ENCODE data around the gene RAC3. TPM values are rescaled to one million over a fixed set of nuclear protein-coding genes. Genes with fewer than 3 reads are reported as not detected.

The RAC3 gene
- total and polyA plus RNA-seq, 10 donors = 0.60 to 3.4 (median 1.1) TPM; not detected in 2

- intact Hi-C loops (cut with DNase I; ENCODE audit: low total_unique reads) = no loop called here
- no peaks in the 10 kb centered on the region for H3K27me3 ChIP-seq (replicated peaks in 1 of 7)
- DNase-seq = no peak
- H3K36me3 ChIP-seq = peaks cover 0 to 91% (median 79%) of the 10 kb centered on the region in 6 donors
- no peaks in the 10 kb centered on the region for H3K9me3 ChIP-seq
- H3K4me1 ChIP-seq = peaks cover 0 to 13% (median 4%) of the 10 kb centered on the region in 6 donors
- no peak overlapping the region for H3K4me3 ChIP-seq
- 87 to 98% (median 94%) methylated on average over 3 to 20 of the region's 20 CpGs for WGBS, 5 donors
- H3K27ac ChIP-seq = no peak overlapping the region
- no peak for TF ChIP-seq POLR2A (IDR thresholded peaks at IDR 0.05)
- no peak for TF ChIP-seq POLR2AphosphoS5 (IDR thresholded peaks at IDR 0.05)
- TF ChIP-seq CTCF (IDR thresholded peaks at IDR 0.05 in 8 of 11, conservative IDR thresholded peaks at IDR 0.05 in 3 of 11) = no peak
These were observed 50.1 kb downstream of the RAC3 start for GRCh38 chr17:82081546-82081945.

- intact Hi-C loops (cut with DNase I; ENCODE audit: low total_unique reads) = no loop called here
- peaks cover 0 to 13% (median 4%) of the 10 kb centered on the region in 6 donors for H3K4me1 ChIP-seq
- TF ChIP-seq POLR2AphosphoS5 (IDR thresholded peaks at IDR 0.05) = no peak
- TF ChIP-seq POLR2A (IDR thresholded peaks at IDR 0.05) = no peak
- no peak for TF ChIP-seq CTCF (IDR thresholded peaks at IDR 0.05 in 8 of 11, conservative IDR thresholded peaks at IDR 0.05 in 3 of 11)
- no peak overlapping the region for H3K4me3 ChIP-seq
- no peak overlapping the region for H3K27ac ChIP-seq
- peaks cover 0 to 95% (median 83%) of the 10 kb centered on the region in 6 donors for H3K36me3 ChIP-seq
- WGBS, 5 donors = 91 to 96% (median 93%) methylated on average over 6 to 22 of the region's 22 CpGs
- no peaks in the 10 kb centered on the region for H3K9me3 ChIP-seq
- no peaks in the 10 kb centered on the region for H3K27me3 ChIP-seq (replicated peaks in 1 of 7)
- no peak for DNase-seq
These were observed 50.5 kb downstream of the RAC3 start for GRCh38 chr17:82081966-82082365.

GRCh38 chr17:82082456-82082855, 51.0 kb downstream of the RAC3 start:
- Histone ChIP-seq H3K36me3 (peaks cover 0 to 100% (median 88%) of the 10 kb centered on the region in 6 donors), H3K4me1 (peaks cover 0 to 13% (median 4%) of the 10 kb centered on the region in 6 donors), H3K27ac (no peak overlapping the region), H3K4me3 (no peak overlapping the region), H3K27me3 (replicated peaks in 1 of 7) (no peaks in the 10 kb centered on the region), H3K9me3 (no peaks in the 10 kb centered on the region)
- TF ChIP-seq POLR2A (IDR thresholded peaks at IDR 0.05) = no peak
- no peak for TF ChIP-seq POLR2AphosphoS5 (IDR thresholded peaks at IDR 0.05)
- TF ChIP-seq CTCF (IDR thresholded peaks at IDR 0.05 in 8 of 11, conservative IDR thresholded peaks at IDR 0.05 in 3 of 11) = no peak
- intact Hi-C loops (cut with DNase I; ENCODE audit: low total_unique reads) = no loop called here
- WGBS, 5 donors = 86 to 94% (median 91%) methylated on average over 7 to 19 of the region's 19 CpGs
- DNase-seq = no peak

GRCh38 chr17:82083009-82083408, 51.5 kb downstream of the RAC3 start:
- Histone ChIP-seq H3K27ac (no peak overlapping the region), H3K4me1 (peaks cover 0 to 13% (median 4%) of the 10 kb centered on the region in 6 donors), H3K36me3 (peaks cover 0 to 100% (median 93%) of the 10 kb centered on the region in 6 donors), H3K9me3 (no peaks in the 10 kb centered on the region), H3K27me3 (replicated peaks in 1 of 7) (no peaks in the 10 kb centered on the region), H3K4me3 (no peak overlapping the region)
- 90 to 96% (median 94%) methylated on average over 11 to 24 of the region's 24 CpGs for WGBS, 5 donors
- intact Hi-C loops (cut with DNase I; ENCODE audit: low total_unique reads) = no loop called here
- no peak for DNase-seq
- TF ChIP-seq POLR2AphosphoS5 (IDR thresholded peaks at IDR 0.05) (no peak), CTCF (IDR thresholded peaks at IDR 0.05 in 8 of 11, conservative IDR thresholded peaks at IDR 0.05 in 3 of 11) (no peak)

Other genes with a start within 250 kb of the RAC3 start
- under 1 TPM in 1 of 7 donors, not detected in 6; 0.37 TPM for gene GCGR, start 227.5 kb upstream of the RAC3 start, total RNA-seq
- under 1 TPM; 0.06 to 0.15 (median 0.13) TPM for gene GCGR, start 227.5 kb upstream of the RAC3 start, polyA plus RNA-seq
- 10 to 100 TPM; 47.5 to 71.3 (median 52.6) TPM for gene MCRIP1, start 198.4 kb upstream of the RAC3 start, total RNA-seq
- gene MCRIP1, start 198.4 kb upstream of the RAC3 start, polyA plus RNA-seq = 100 to 1,000 TPM in 2 of 3 donors, 10 to 100 TPM in 1; 75.9 to 182 (median 111) TPM
- gene PPP1R27, start 196.6 kb upstream of the RAC3 start, total RNA-seq = not detected
- under 1 TPM in 2 of 3 donors, not detected in 1; 0.09 to 0.39 TPM for gene PPP1R27, start 196.6 kb upstream of the RAC3 start, polyA plus RNA-seq
- 1,000 to 10,000 TPM in 3 of 7 donors, 100 to 1,000 TPM in 4; 561 to 1,208 (median 823) TPM for gene P4HB, start 171.1 kb upstream of the RAC3 start, total RNA-seq
- gene P4HB, start 171.1 kb upstream of the RAC3 start, polyA plus RNA-seq = 100 to 1,000 TPM; 161 to 366 (median 188) TPM
- gene ARHGDIA, start 160.3 kb upstream of the RAC3 start, total RNA-seq = 100 to 1,000 TPM; 155 to 392 (median 293) TPM
- 100 to 1,000 TPM; 131 to 261 (median 137) TPM for gene ARHGDIA, start 160.3 kb upstream of the RAC3 start, polyA plus RNA-seq
- gene ALYREF, start 140.1 kb upstream of the RAC3 start, total RNA-seq = 10 to 100 TPM; 31.5 to 70.0 (median 50.7) TPM
- 10 to 100 TPM; 23.6 to 56.6 (median 45.7) TPM for gene ALYREF, start 140.1 kb upstream of the RAC3 start, polyA plus RNA-seq
- 10 to 100 TPM; 52.9 to 99.4 (median 54.9) TPM for gene ANAPC11, start 140.0 kb upstream of the RAC3 start, total RNA-seq
- gene ANAPC11, start 140.0 kb upstream of the RAC3 start, polyA plus RNA-seq = 100 to 1,000 TPM; 113 to 184 (median 179) TPM
- gene NPB, start 129.4 kb upstream of the RAC3 start, total RNA-seq = 1 to 10 TPM in 3 of 7 donors, under 1 TPM in 3, not detected in 1; 0.23 to 2.9 (median 0.74) TPM
- gene NPB, start 129.4 kb upstream of the RAC3 start, polyA plus RNA-seq = 1 to 10 TPM; 2.2 to 4.8 (median 3.0) TPM
- 10 to 100 TPM; 12.5 to 25.5 (median 14.6) TPM for gene PCYT2, start 120.3 kb upstream of the RAC3 start, total RNA-seq
- 10 to 100 TPM; 16.1 to 22.7 (median 19.4) TPM for gene PCYT2, start 120.3 kb upstream of the RAC3 start, polyA plus RNA-seq
- gene SIRT7, start 113.5 kb upstream of the RAC3 start, total RNA-seq = 10 to 100 TPM; 34.5 to 53.1 (median 37.5) TPM
- gene SIRT7, start 113.5 kb upstream of the RAC3 start, polyA plus RNA-seq = 10 to 100 TPM; 28.5 to 54.5 (median 54.2) TPM
- gene MAFG, start 103.9 kb upstream of the RAC3 start, total RNA-seq = 10 to 100 TPM; 22.3 to 41.4 (median 24.2) TPM
- gene MAFG, start 103.9 kb upstream of the RAC3 start, polyA plus RNA-seq = 10 to 100 TPM in 1 of 3 donors, 1 to 10 TPM in 2; 3.2 to 14.2 (median 3.7) TPM
- gene PYCR1, start 94.4 kb upstream of the RAC3 start, total RNA-seq = 10 to 100 TPM in 1 of 7 donors, 1 to 10 TPM in 6; 3.4 to 10.8 (median 5.5) TPM
- 1 to 10 TPM; 1.7 to 6.4 (median 5.0) TPM for gene PYCR1, start 94.4 kb upstream of the RAC3 start, polyA plus RNA-seq
- gene MYADML2, start 84.4 kb upstream of the RAC3 start, total RNA-seq = not detected
- gene MYADML2, start 84.4 kb upstream of the RAC3 start, polyA plus RNA-seq = not detected
- under 1 TPM in 2 of 7 donors, not detected in 5; 0.28 to 0.85 TPM for gene NOTUM, start 70.5 kb upstream of the RAC3 start, total RNA-seq
- gene NOTUM, start 70.5 kb upstream of the RAC3 start, polyA plus RNA-seq = under 1 TPM; 0.03 to 0.11 (median 0.06) TPM
- 10 to 100 TPM; 20.2 to 44.5 (median 26.0) TPM for gene ASPSCR1, start 54.0 kb upstream of the RAC3 start, total RNA-seq
- gene ASPSCR1, start 54.0 kb upstream of the RAC3 start, polyA plus RNA-seq = 10 to 100 TPM; 33.7 to 58.8 (median 55.5) TPM
- gene CENPX, start 8.8 kb upstream of the RAC3 start, total RNA-seq = 10 to 100 TPM; 25.4 to 36.0 (median 29.8) TPM
- 10 to 100 TPM; 69.4 to 91.8 (median 79.0) TPM for gene CENPX, start 8.8 kb upstream of the RAC3 start, polyA plus RNA-seq
- gene LRRC45, start 8.4 kb upstream of the RAC3 start, total RNA-seq = 10 to 100 TPM in 6 of 7 donors, 1 to 10 TPM in 1; 7.5 to 13.7 (median 11.5) TPM
- 10 to 100 TPM; 13.6 to 23.4 (median 20.0) TPM for gene LRRC45, start 8.4 kb upstream of the RAC3 start, polyA plus RNA-seq
- gene DCXR, start 6.0 kb downstream of the RAC3 start, total RNA-seq = 10 to 100 TPM; 44.2 to 82.5 (median 54.9) TPM
- 10 to 100 TPM; 74.8 to 88.0 (median 87.6) TPM for gene DCXR, start 6.0 kb downstream of the RAC3 start, polyA plus RNA-seq
- gene RFNG, start 20.1 kb downstream of the RAC3 start, total RNA-seq = 10 to 100 TPM; 21.4 to 36.3 (median 26.0) TPM
- gene RFNG, start 20.1 kb downstream of the RAC3 start, polyA plus RNA-seq = 10 to 100 TPM; 24.5 to 42.3 (median 41.5) TPM
- 10 to 100 TPM; 61.5 to 77.2 (median 66.5) TPM for gene GPS1, start 20.2 kb downstream of the RAC3 start, total RNA-seq
- gene GPS1, start 20.2 kb downstream of the RAC3 start, polyA plus RNA-seq = 100 to 1,000 TPM in 1 of 3 donors, 10 to 100 TPM in 2; 69.5 to 109 (median 95.4) TPM
- 100 to 1,000 TPM in 3 of 7 donors, 10 to 100 TPM in 4; 76.4 to 114 (median 87.9) TPM for gene DUS1L, start 34.1 kb downstream of the RAC3 start, total RNA-seq
- 100 to 1,000 TPM; 130 to 174 (median 173) TPM for gene DUS1L, start 34.1 kb downstream of the RAC3 start, polyA plus RNA-seq
- gene FASN, start 66.6 kb downstream of the RAC3 start, total RNA-seq = 10 to 100 TPM; 20.6 to 45.2 (median 22.3) TPM
- gene FASN, start 66.6 kb downstream of the RAC3 start, polyA plus RNA-seq = 10 to 100 TPM in 1 of 3 donors, 1 to 10 TPM in 2; 9.3 to 14.7 (median 9.3) TPM
- 10 to 100 TPM; 28.8 to 59.6 (median 43.6) TPM for gene CCDC57, start 181.2 kb downstream of the RAC3 start, total RNA-seq
- gene CCDC57, start 181.2 kb downstream of the RAC3 start, polyA plus RNA-seq = 100 to 1,000 TPM in 1 of 3 donors, 10 to 100 TPM in 2; 82.4 to 164 (median 83.0) TPM
- 100 to 1,000 TPM in 3 of 7 donors, 10 to 100 TPM in 4; 41.7 to 185 (median 91.6) TPM for gene SLC16A3, start 197.4 kb downstream of the RAC3 start, total RNA-seq
- gene SLC16A3, start 197.4 kb downstream of the RAC3 start, polyA plus RNA-seq = 10 to 100 TPM; 11.1 to 28.2 (median 16.5) TPM
- gene CSNK1D, start 242.0 kb downstream of the RAC3 start, total RNA-seq = 100 to 1,000 TPM in 5 of 7 donors, 10 to 100 TPM in 2; 74.3 to 216 (median 160) TPM
- 100 to 1,000 TPM in 1 of 3 donors, 10 to 100 TPM in 2; 46.5 to 122 (median 67.2) TPM for gene CSNK1D, start 242.0 kb downstream of the RAC3 start, polyA plus RNA-seq